Urothelium cell line (cell line): ENCODE results near the gene PITPNB.

ENCODE experiments used
- DNase-seq: peaks from one replicate; pipeline ENCODE4 v3.0.0; 2011; ENCODE audit warnings: low spot score, mixed read lengths
- FAIRE-seq: peaks from 2 replicates; lab custom pipeline; 2011; peaks lifted over from hg19 to GRCh38; lab: Jason Lieb, UNC

Gene PITPNB

GRCh38 chr22:27919942-27920755 lies 1.1 kb upstream of the PITPNB start:
- DNase-seq (peak; percentile 55), FAIRE-seq (no peak)

GRCh38 chr22:27918341-27919221 lies 475 bp downstream of the PITPNB start:
- peak; percentile 89 for DNase-seq
- no peak for FAIRE-seq

- FAIRE-seq = peak; percentile 17
- DNase-seq = no peak
Measured at GRCh38 chr22:27915986-27916385, 3.1 kb downstream of the PITPNB start.

- peak; percentile 98 for FAIRE-seq
- DNase-seq = no peak
Measured at GRCh38 chr22:27913162-27913741, 5.8 kb downstream of the PITPNB start.

- DNase-seq = no peak
- no peak for FAIRE-seq
Measured at GRCh38 chr22:27912101-27912500, 7.0 kb downstream of the PITPNB start.

GRCh38 chr22:27911330-27911729 lies 7.7 kb downstream of the PITPNB start:
- FAIRE-seq = no peak
- DNase-seq = no peak

- peak; percentile 92 for FAIRE-seq
- DNase-seq = no peak
Measured at GRCh38 chr22:27906241-27906640, 12.8 kb downstream of the PITPNB start.

- FAIRE-seq (peak; percentile 67), DNase-seq (no peak)
Measured at GRCh38 chr22:27905653-27906052, 13.4 kb downstream of the PITPNB start.

GRCh38 chr22:27903805-27904473 lies 15.1 kb downstream of the PITPNB start:
- DNase-seq = no peak
- peak; percentile 82 for FAIRE-seq

GRCh38 chr22:27900153-27900552 lies 18.9 kb downstream of the PITPNB start:
- DNase-seq (no peak), FAIRE-seq (no peak)

GRCh38 chr22:27896245-27896644 lies 22.8 kb downstream of the PITPNB start:
- DNase-seq (no peak), FAIRE-seq (no peak)

- DNase-seq = no peak
- FAIRE-seq = no peak
Measured at GRCh38 chr22:27895600-27895999, 23.5 kb downstream of the PITPNB start.

GRCh38 chr22:27892811-27893210 lies 26.2 kb downstream of the PITPNB start:
- FAIRE-seq (no peak), DNase-seq (no peak)

- DNase-seq (no peak), FAIRE-seq (peak; percentile 23)
Measured at GRCh38 chr22:27892064-27892463, 27.0 kb downstream of the PITPNB start.

- FAIRE-seq (no peak), DNase-seq (no peak)
Measured at GRCh38 chr22:27888310-27888709, 30.7 kb downstream of the PITPNB start.

GRCh38 chr22:27886843-27887151 lies 32.3 kb downstream of the PITPNB start:
- FAIRE-seq = no peak
- DNase-seq = no peak

GRCh38 chr22:27885977-27886842 lies 32.8 kb downstream of the PITPNB start:
- DNase-seq (peak; percentile 75), FAIRE-seq (peak; percentile 92)

- no peak for DNase-seq
- FAIRE-seq = peak; percentile 86
Measured at GRCh38 chr22:27883656-27884350, 35.3 kb downstream of the PITPNB start.

GRCh38 chr22:27882507-27883290 lies 36.4 kb downstream of the PITPNB start:
- DNase-seq = no peak
- no peak for FAIRE-seq
